Tibial nerve (tissue), 4 donors: ENCODE data around the gene AURKAIP1. TPM values are rescaled to one million over a fixed set of nuclear protein-coding genes. Genes with fewer than 3 reads are reported as not detected.

Experiments
- DNase-seq, 2 donors: peaks; one replicate each; pipeline ENCODE4 v3.0.0-alpha.2; 2019; ENCODE audit warnings: low spot score in 2 of 2
- H3K27ac ChIP-seq, 4 donors: fragments of 200-600 bp; sonication (generic) in 3 of 4; one replicate each; pipeline ENCODE4 v1.5.1; 2017 to 2019; ENCODE audit warnings: mild to moderate bottlenecking in 1 of 4
- H3K27me3 ChIP-seq, 2 donors: fragments of 200-600 bp; sonication (generic) in 1 of 2; one replicate each; pipeline versions ENCODE4 v1.5.1 to v1.6.0; 2017 to 2019
- H3K36me3 ChIP-seq, 3 donors: fragments of 200-600 bp; sonication (generic); one replicate each; pipeline ENCODE4 v1.5.1; 2018 to 2019
- H3K4me1 ChIP-seq, 4 donors: fragments of 200-600 bp; sonication (generic) in 3 of 4; one replicate each; pipeline ENCODE4 v1.5.1; 2017 to 2019
- H3K4me3 ChIP-seq, 4 donors: fragments of 200-600 bp; sonication (generic) in 3 of 4; one replicate each; pipeline ENCODE4 v1.5.1; 2017 to 2019; ENCODE audit warnings: mild to moderate bottlenecking in 1 of 4, moderate library complexity in 1 of 4
- H3K9me3 ChIP-seq, 4 donors: fragments of 200-600 bp; sonication (generic) in 3 of 4; one replicate each; pipeline ENCODE4 v1.5.1; 2017 to 2019
- EP300 ChIP-seq, 2 donors: sonication (generic); formaldehyde crosslinking; IDR thresholded peaks; one replicate each; pipeline ENCODE4 v1.6.1; 2017; ENCODE audit warnings: antibody characterized with exemption in 2 of 2, mild to moderate bottlenecking in 1 of 2
- POLR2A ChIP-seq, 2 donors: fragments of 450-650 bp; IDR thresholded peaks; one replicate each; pipeline ENCODE4 v1.6.1; 2017; ENCODE audit warnings: antibody characterized with exemption in 2 of 2, mild to moderate bottlenecking in 2 of 2, moderate library complexity in 2 of 2
- WGBS, 2 donors: methylation state at CpG; one replicate each; pipeline ENCODE4 v1.1.5; 2018; 5-methylcytosine and 5-hydroxymethylcytosine counted together
- total RNA-seq, 4 donors: library from RNA; depleted of rRNA; stranded (reverse); fragments of >200 nt; gene quantifications; one replicate each; pipeline ENCODE4 v1.1.0, GENCODE V29; 2016
- TF ChIP-seq, protein P1 (sequence below), 5 experiments: fragments of 200-600 bp in 3 of 5; fragments of 450-650 bp in 2 of 5; sonication (generic) in 3 of 5; IDR thresholded peaks; one replicate each; pipeline ENCODE4 v1.5.1; 2016 to 2019; ENCODE audit warnings: antibody characterized with exemption in 5 of 5, mild to moderate bottlenecking in 3 of 5, moderate library complexity in 2 of 5

AURKAIP1 gene
- total RNA-seq, 4 donors from 2014 or later, result 63.9 to 128 (median 105) TPM

GRCh38 chr1:1324084-1324523, 50.9 kb downstream of the AURKAIP1 start:
- TF ChIP-seq, protein P1, sequence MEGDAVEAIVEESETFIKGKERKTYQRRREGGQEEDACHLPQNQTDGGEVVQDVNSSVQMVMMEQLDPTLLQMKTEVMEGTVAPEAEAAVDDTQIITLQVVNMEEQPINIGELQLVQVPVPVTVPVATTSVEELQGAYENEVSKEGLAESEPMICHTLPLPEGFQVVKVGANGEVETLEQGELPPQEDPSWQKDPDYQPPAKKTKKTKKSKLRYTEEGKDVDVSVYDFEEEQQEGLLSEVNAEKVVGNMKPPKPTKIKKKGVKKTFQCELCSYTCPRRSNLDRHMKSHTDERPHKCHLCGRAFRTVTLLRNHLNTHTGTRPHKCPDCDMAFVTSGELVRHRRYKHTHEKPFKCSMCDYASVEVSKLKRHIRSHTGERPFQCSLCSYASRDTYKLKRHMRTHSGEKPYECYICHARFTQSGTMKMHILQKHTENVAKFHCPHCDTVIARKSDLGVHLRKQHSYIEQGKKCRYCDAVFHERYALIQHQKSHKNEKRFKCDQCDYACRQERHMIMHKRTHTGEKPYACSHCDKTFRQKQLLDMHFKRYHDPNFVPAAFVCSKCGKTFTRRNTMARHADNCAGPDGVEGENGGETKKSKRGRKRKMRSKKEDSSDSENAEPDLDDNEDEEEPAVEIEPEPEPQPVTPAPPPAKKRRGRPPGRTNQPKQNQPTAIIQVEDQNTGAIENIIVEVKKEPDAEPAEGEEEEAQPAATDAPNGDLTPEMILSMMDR (IDR thresholded peaks at IDR 0.05), result no peak
- TF ChIP-seq EP300 (IDR thresholded peaks at IDR 0.05), result no peak
- no peak for TF ChIP-seq POLR2A (IDR thresholded peaks at IDR 0.05)
- no peak for DNase-seq
- Histone ChIP-seq H3K4me3 (peak overlapping the region; percentile 85 to 97 (median 90)), H3K4me1 (peaks cover 0 to 69% (median 29%) of the 10 kb centered on the region in 4 donors), H3K36me3 (peaks cover 0 to 47% (median 11%) of the 10 kb centered on the region in 3 donors), H3K9me3 (no peaks in the 10 kb centered on the region), H3K27ac (peak overlapping the region; percentile 61 to 92 (median 88)), H3K27me3 (no peaks in the 10 kb centered on the region)
- WGBS, 2 donors, result 0 to 1% methylated on average over 16 to 25 of the region's 41 CpGs

Other genes starting within 250 kb of the AURKAIP1 start
- not detected for gene TTLL10, start 201.3 kb downstream of the AURKAIP1 start, total RNA-seq
- under 1 TPM in 1 of 4 donors, not detected in 3; 0.44 TPM for gene TNFRSF18, start 168.6 kb downstream of the AURKAIP1 start, total RNA-seq
- gene TNFRSF4, start 161.1 kb downstream of the AURKAIP1 start, total RNA-seq, result 1 to 10 TPM in 2 of 4 donors, under 1 TPM in 2; 0.39 to 3.7 (median 0.97) TPM
- 100 to 1,000 TPM in 3 of 4 donors, 10 to 100 TPM in 1; 93.3 to 170 (median 110) TPM for gene SDF4, start 143.2 kb downstream of the AURKAIP1 start, total RNA-seq
- 10 to 100 TPM; 13.3 to 24.0 (median 21.4) TPM for gene B3GALT6, start 143.0 kb downstream of the AURKAIP1 start, total RNA-seq
- gene C1QTNF12, start 128.5 kb downstream of the AURKAIP1 start, total RNA-seq, result 1 to 10 TPM in 3 of 4 donors, under 1 TPM in 1; 0.84 to 3.0 (median 1.8) TPM
- 10 to 100 TPM; 42.2 to 61.0 (median 53.5) TPM for gene UBE2J2, start 101.4 kb downstream of the AURKAIP1 start, total RNA-seq
- 10 to 100 TPM in 2 of 4 donors, 1 to 10 TPM in 2; 5.4 to 14.9 (median 9.8) TPM for gene SCNN1D, start 94.8 kb downstream of the AURKAIP1 start, total RNA-seq
- gene ACAP3, start 67.3 kb downstream of the AURKAIP1 start, total RNA-seq, result 100 to 1,000 TPM in 1 of 4 donors, 10 to 100 TPM in 3; 34.3 to 125 (median 69.6) TPM
- gene PUSL1, start 66.6 kb downstream of the AURKAIP1 start, total RNA-seq, result 10 to 100 TPM; 17.5 to 22.2 (median 19.7) TPM
- 100 to 1,000 TPM; 118 to 241 (median 157) TPM for gene INTS11, start 50.5 kb downstream of the AURKAIP1 start, total RNA-seq
- 10 to 100 TPM; 12.0 to 24.9 (median 18.8) TPM for gene CPTP, start 50.4 kb downstream of the AURKAIP1 start, total RNA-seq
- 1 to 10 TPM in 1 of 4 donors, under 1 TPM in 3; 0.21 to 1.2 (median 0.63) TPM for gene TAS1R3, start 43.9 kb downstream of the AURKAIP1 start, total RNA-seq
- 100 to 1,000 TPM; 130 to 191 (median 144) TPM for gene DVL1, start 25.8 kb downstream of the AURKAIP1 start, total RNA-seq
- 100 to 1,000 TPM; 351 to 659 (median 448) TPM for gene MXRA8, start 16.7 kb downstream of the AURKAIP1 start, total RNA-seq
- gene CCNL2, start 24.1 kb upstream of the AURKAIP1 start, total RNA-seq, result 100 to 1,000 TPM; 311 to 362 (median 339) TPM
- 100 to 1,000 TPM in 3 of 4 donors, 10 to 100 TPM in 1; 84.9 to 165 (median 139) TPM for gene MRPL20, start 32.1 kb upstream of the AURKAIP1 start, total RNA-seq
- gene ANKRD65, start 46.1 kb upstream of the AURKAIP1 start, total RNA-seq, result 10 to 100 TPM; 13.8 to 32.6 (median 19.4) TPM
- 100 to 1,000 TPM; 142 to 261 (median 161) TPM for gene VWA1, start 60.5 kb upstream of the AURKAIP1 start, total RNA-seq
- gene ATAD3C, start 74.5 kb upstream of the AURKAIP1 start, total RNA-seq, result 1 to 10 TPM in 3 of 4 donors, under 1 TPM in 1; 0.42 to 9.9 (median 3.2) TPM
- gene ATAD3B, start 96.6 kb upstream of the AURKAIP1 start, total RNA-seq, result 10 to 100 TPM; 18.4 to 48.9 (median 22.5) TPM
- gene ATAD3A, start 137.0 kb upstream of the AURKAIP1 start, total RNA-seq, result 10 to 100 TPM; 19.6 to 47.4 (median 27.0) TPM
- gene TMEM240, start 165.4 kb upstream of the AURKAIP1 start, total RNA-seq, result 10 to 100 TPM in 1 of 4 donors, 1 to 10 TPM in 2, not detected in 1; 4.0 to 27.3 (median 5.1) TPM
- 100 to 1,000 TPM; 129 to 161 (median 146) TPM for gene SSU72, start 199.7 kb upstream of the AURKAIP1 start, total RNA-seq
- 1 to 10 TPM; 1.4 to 3.0 (median 2.0) TPM for gene FNDC10, start 224.9 kb upstream of the AURKAIP1 start, total RNA-seq
- 100 to 1,000 TPM in 1 of 4 donors, 10 to 100 TPM in 3; 50.5 to 108 (median 98.6) TPM for gene MIB2, start 240.3 kb upstream of the AURKAIP1 start, total RNA-seq